ENCODE results near the gene DNAH12. TPM values are rescaled to one million over a fixed set of nuclear protein-coding genes. Genes with fewer than 3 reads are reported as not detected.

Gene DNAH12, protein sequence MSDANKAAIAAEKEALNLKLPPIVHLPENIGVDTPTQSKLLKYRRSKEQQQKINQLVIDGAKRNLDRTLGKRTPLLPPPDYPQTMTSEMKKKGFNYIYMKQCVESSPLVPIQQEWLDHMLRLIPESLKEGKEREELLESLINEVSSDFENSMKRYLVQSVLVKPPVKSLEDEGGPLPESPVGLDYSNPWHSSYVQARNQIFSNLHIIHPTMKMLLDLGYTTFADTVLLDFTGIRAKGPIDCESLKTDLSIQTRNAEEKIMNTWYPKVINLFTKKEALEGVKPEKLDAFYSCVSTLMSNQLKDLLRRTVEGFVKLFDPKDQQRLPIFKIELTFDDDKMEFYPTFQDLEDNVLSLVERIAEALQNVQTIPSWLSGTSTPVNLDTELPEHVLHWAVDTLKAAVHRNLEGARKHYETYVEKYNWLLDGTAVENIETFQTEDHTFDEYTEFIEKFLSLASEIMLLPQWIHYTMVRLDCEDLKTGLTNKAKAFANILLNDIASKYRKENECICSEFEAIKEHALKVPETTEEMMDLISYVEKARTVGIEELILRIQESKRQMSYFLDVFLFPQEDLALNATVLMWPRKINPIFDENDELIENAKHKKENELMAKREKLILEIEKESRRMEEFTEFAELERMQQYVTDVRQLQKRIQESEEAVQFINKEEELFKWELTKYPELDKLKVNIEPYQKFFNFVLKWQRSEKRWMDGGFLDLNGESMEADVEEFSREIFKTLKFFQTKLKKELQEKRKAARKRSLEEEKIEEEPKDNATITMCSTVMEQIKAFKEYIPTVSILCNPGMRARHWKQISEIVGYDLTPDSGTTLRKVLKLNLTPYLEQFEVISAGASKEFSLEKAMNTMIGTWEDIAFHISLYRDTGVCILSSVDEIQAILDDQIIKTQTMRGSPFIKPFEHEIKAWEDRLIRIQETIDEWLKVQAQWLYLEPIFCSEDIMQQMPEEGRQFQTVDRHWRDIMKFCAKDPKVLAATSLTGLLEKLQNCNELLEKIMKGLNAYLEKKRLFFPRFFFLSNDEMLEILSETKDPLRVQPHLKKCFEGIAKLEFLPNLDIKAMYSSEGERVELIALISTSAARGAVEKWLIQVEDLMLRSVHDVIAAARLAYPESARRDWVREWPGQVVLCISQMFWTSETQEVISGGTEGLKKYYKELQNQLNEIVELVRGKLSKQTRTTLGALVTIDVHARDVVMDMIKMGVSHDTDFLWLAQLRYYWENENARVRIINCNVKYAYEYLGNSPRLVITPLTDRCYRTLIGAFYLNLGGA (N-terminal part only)
- total RNA-seq (under 1 TPM; 0.12 to 0.39 (median 0.25) TPM), total RNA-seq (0 to 1.2 (median 0.23) reads per million in 29 experiments)
- total RNA-seq (2013): 0.24 TPM

DNA sequence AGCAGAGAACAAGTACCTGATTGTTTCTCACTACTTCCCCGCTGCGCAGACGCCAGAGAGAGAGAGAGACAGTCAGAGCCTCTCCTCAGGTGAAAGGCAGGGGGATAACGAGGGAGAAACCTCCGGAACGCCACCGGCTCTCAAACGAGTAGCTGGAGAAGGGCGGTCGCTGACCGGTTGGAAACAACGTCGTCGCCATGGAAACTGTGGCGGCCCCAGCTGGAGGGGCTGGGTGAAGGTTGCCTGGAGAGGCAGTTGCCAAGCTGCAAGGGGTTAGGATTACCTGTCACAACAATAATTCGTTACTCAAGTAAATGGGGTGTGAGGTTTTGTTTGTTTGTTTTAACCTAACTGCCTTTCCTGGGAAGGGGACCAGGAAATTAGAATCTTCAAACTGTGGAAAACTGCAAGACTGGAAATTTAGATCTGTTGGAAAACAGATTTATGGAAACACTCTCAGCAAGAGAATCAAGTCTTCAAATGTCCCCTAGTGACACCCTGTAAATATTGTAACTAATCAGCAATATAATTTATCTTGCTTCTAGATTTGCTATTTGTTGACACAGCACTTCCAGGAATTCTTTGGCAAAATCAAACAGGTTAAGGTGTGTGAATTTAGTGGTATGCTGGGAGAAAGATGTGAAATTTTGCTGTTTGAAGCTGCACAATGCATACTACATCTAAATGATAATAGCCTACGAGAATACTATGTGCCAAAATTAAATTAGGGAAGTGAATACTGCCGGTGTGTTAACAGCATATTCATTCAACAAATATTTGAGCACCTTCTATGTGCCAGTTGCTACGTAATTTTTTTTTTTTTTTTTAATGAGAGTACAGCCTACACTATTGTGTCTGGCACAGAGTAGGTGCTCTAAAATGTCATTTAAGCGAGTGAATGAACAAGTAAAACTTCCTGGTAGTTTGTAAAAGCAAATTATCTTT, at the start of gene DNAH12:
Gene DNAH12 (minus strand): TSS at position 164 of the 945 bp plus-strand sequence. CDS start 1,474 bp downstream, outside the sequence.
- DNase-seq (peak in 2 of 35 experiments; percentile 1 to 3), ATAC-seq (replicated peaks in 1 of 4) (no peak)
- no peaks in the 10 kb centered on the region for H3K9me3 Mint-ChIP-seq
- no peak within 1 kb of the TSS for H3K4me3 Mint-ChIP-seq
- no peak within 1 kb of the TSS for H3K4me3 ChIP-seq (ENCODE audit: control insufficient read depth in 1 of 2, extremely low read depth in 1 of 2, low read length in 1 of 2)
- H3K36me3 ChIP-seq (ENCODE audit: control insufficient read depth in 2 of 2, extremely low read depth in 1 of 2, insufficient read depth in 1 of 2, low read length in 1 of 2): no peaks in the 10 kb centered on the region
- CTCF ChIA-PET: interaction anchor here (0.6 to 0.7 kb wide), 2 partner anchors 147 to 809 kb away, joined by 3 to 5 read pairs; no protein-coding TSS in a partner anchor
- peaks cover 2 to 4% of the 10 kb centered on the region in 2 experiments for H3K4me1 ChIP-seq (ENCODE audit: control insufficient read depth in 1 of 2, extremely low read depth in 1 of 2, insufficient read depth in 2 of 2, low read length in 2 of 2)
- no peaks in the 10 kb centered on the region for H3K9me3 ChIP-seq
- 19% methylated on average over 12 of the region's 20 CpGs for WGBS (ENCODE audit: insufficient coverage)
- H3K27me3 ChIP-seq (replicated peaks in 1 of 2; ENCODE audit: control insufficient read depth in 2 of 2, extremely low read depth in 1 of 2, insufficient read depth in 2 of 2, low read length in 1 of 2): peaks cover 0 to 5% of the 10 kb centered on the region in 2 experiments
- peaks cover 6 to 8% (median 8%) of the 10 kb centered on the region in 3 donors for H3K4me1 Mint-ChIP-seq
- H3K36me3 Mint-ChIP-seq: no peaks in the 10 kb centered on the region
- H3K27me3 Mint-ChIP-seq: peaks cover 0 to 6% of the 10 kb centered on the region in 2 donors
- no peak within 1 kb of the TSS for H3K27ac Mint-ChIP-seq
- H3K27ac ChIP-seq (ENCODE audit: low read length): no peak within 1 kb of the TSS
- POLR2A ChIA-PET: no interaction called here

DNA sequence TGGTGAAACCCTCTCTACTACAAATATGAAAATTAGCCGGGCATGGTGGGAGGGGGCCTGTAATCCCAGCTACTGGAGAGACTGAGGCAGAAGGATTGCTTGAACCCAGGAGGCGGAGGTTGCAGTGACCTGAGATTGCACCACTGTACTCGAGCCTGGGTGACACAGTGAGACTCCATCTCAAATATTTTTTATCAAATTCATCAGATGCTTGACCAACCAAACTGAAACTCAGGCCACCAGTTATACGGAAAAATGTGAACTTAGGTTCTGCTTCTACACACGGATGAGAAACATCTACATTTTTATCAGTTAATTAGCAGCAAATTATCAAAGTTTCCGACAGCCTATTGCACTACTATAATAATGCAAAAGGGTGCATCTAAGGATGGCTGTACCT, 48.2 kb upstream of the DNAH12 start:
- ATAC-seq (replicated peaks in 1 of 4): no peak
- CTCF ChIA-PET: interaction anchor here in 1 of 2 donors (0.9 kb wide), 1 partner anchor 23 kb away, joined by 5 read pairs; no protein-coding TSS in a partner anchor
- no peak overlapping the region for H3K4me3 Mint-ChIP-seq

DNA sequence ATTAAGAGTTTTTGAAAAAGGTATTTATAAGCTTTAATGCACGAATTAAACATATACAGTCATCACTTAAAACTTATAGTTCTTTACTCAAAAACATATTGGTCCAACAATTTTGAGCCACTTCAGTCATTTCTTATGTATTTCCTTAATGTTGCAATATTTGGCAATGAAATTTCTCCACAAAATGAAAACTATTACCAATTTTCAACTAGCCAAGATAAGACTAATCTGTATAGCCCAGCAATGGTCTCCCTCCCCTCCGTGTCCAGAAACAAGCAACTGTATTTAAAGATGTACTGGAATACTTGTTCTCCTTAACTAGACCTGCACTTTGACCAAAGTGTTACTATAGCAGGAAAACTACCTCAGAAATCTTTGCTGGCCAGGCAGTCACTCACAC, 43.8 kb upstream of the DNAH12 start:
- Histone ChIP-seq H3K27ac (ENCODE audit: low read length) (no peak overlapping the region), H3K4me3 (ENCODE audit: control insufficient read depth in 1 of 2, extremely low read depth in 1 of 2, low read length in 1 of 2) (no peak overlapping the region), H3K4me1 (ENCODE audit: control insufficient read depth in 1 of 2, extremely low read depth in 1 of 2, insufficient read depth in 2 of 2, low read length in 2 of 2) (peaks cover 2 to 3% of the 10 kb centered on the region in 2 experiments), H3K36me3 (ENCODE audit: control insufficient read depth in 2 of 2, extremely low read depth in 1 of 2, insufficient read depth in 1 of 2, low read length in 1 of 2) (peaks cover 0 to 11% of the 10 kb centered on the region in 2 donors), H3K9me3 (no peaks in the 10 kb centered on the region), H3K27me3 (replicated peaks in 1 of 2; ENCODE audit: control insufficient read depth in 2 of 2, extremely low read depth in 1 of 2, insufficient read depth in 2 of 2, low read length in 1 of 2) (no peaks in the 10 kb centered on the region)
- ATAC-seq (replicated peaks in 1 of 4) (no peak), DNase-seq (no peak)
- H3K27ac Mint-ChIP-seq: peak overlapping the region in 1 of 2 donors; percentile 16
- no CpG with 5 or more reads among the region's 2 CpGs for WGBS (ENCODE audit: insufficient coverage)
- peaks cover 34 to 58% (median 48%) of the 10 kb centered on the region in 3 donors for H3K4me1 Mint-ChIP-seq
- H3K36me3 Mint-ChIP-seq: peaks cover 13% of the 10 kb centered on the region
- H3K27me3 Mint-ChIP-seq: no peaks in the 10 kb centered on the region
- POLR2A ChIA-PET: no interaction called here
- no peak overlapping the region for H3K4me3 Mint-ChIP-seq
- H3K9me3 Mint-ChIP-seq: no peaks in the 10 kb centered on the region
- CTCF ChIA-PET: no interaction called here

More for the DNA sequence above, 48.2 kb upstream of the DNAH12 start:
- peaks cover 53 to 55% (median 54%) of the 10 kb centered on the region in 3 donors for H3K4me1 Mint-ChIP-seq
- H3K27me3 Mint-ChIP-seq: no peaks in the 10 kb centered on the region
- peaks cover 11% of the 10 kb centered on the region for H3K36me3 Mint-ChIP-seq
- Histone ChIP-seq H3K27ac (ENCODE audit: low read length) (no peak overlapping the region), H3K4me1 (ENCODE audit: control insufficient read depth in 1 of 2, extremely low read depth in 1 of 2, insufficient read depth in 2 of 2, low read length in 2 of 2) (peaks cover 12 to 16% of the 10 kb centered on the region in 2 experiments), H3K27me3 (replicated peaks in 1 of 2; ENCODE audit: control insufficient read depth in 2 of 2, extremely low read depth in 1 of 2, insufficient read depth in 2 of 2, low read length in 1 of 2) (no peaks in the 10 kb centered on the region), H3K4me3 (ENCODE audit: control insufficient read depth in 1 of 2, extremely low read depth in 1 of 2, low read length in 1 of 2) (no peak overlapping the region), H3K9me3 (no peaks in the 10 kb centered on the region), H3K36me3 (ENCODE audit: control insufficient read depth in 2 of 2, extremely low read depth in 1 of 2, insufficient read depth in 1 of 2, low read length in 1 of 2) (no peaks in the 10 kb centered on the region)
- no peaks in the 10 kb centered on the region for H3K9me3 Mint-ChIP-seq
- no peak overlapping the region for H3K27ac Mint-ChIP-seq
- WGBS (ENCODE audit: insufficient coverage): 91% methylated on average over 4 of the region's 6 CpGs
- POLR2A ChIA-PET: interaction anchor here in 1 of 2 donors (0.6 kb wide), 1 partner anchor 36 kb away, joined by 3 read pairs; the partner anchor contains the start of gene PDE12
- no peak for DNase-seq

DNA sequence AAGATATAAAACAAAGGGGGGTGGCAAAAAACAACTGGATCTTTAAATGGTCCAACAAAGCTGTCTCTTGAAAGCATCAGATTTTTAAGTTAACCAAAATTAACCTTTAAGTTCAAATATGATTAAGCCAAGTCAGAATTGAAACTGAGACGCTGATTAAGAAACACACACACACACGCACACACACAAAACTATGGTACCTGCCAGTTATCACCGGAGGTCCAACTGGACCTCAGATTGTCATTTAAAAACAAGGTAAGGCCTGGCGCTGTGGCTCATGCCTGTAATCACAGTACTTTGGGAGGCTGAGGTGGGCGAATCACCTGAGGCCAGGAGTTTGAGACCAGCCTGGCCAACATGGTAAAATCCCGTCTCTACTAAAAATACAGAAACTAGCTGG, 42.6 kb upstream of the DNAH12 start:
- Mint-ChIP-seq H3K36me3 (peaks cover 15% of the 10 kb centered on the region), H3K27me3 (no peaks in the 10 kb centered on the region), H3K4me1 (peaks cover 27 to 52% (median 41%) of the 10 kb centered on the region in 3 donors), H3K4me3 (no peak overlapping the region), H3K27ac (peak overlapping the region; percentile 28 to 52), H3K9me3 (no peaks in the 10 kb centered on the region)
- H3K9me3 ChIP-seq: no peaks in the 10 kb centered on the region
- peaks cover 0 to 16% of the 10 kb centered on the region in 2 donors for H3K36me3 ChIP-seq (ENCODE audit: control insufficient read depth in 2 of 2, extremely low read depth in 1 of 2, insufficient read depth in 1 of 2, low read length in 1 of 2)
- no peak for ATAC-seq (replicated peaks in 1 of 4)
- POLR2A ChIA-PET: interaction anchor here in 1 of 2 donors (1.0 kb wide), 1 partner anchor 10 kb away, joined by 7 read pairs; the partner anchor contains the start of gene ARF4
- CTCF ChIA-PET: interaction anchor here in 1 of 2 donors (0.7 kb wide), 1 partner anchor 229 kb away, joined by 6 read pairs; no protein-coding TSS in a partner anchor
- H3K4me1 ChIP-seq (ENCODE audit: control insufficient read depth in 1 of 2, extremely low read depth in 1 of 2, insufficient read depth in 2 of 2, low read length in 2 of 2): peaks cover 2 to 3% of the 10 kb centered on the region in 2 experiments
- no peak overlapping the region for H3K27ac ChIP-seq (ENCODE audit: low read length)
- no peaks in the 10 kb centered on the region for H3K27me3 ChIP-seq (replicated peaks in 1 of 2; ENCODE audit: control insufficient read depth in 2 of 2, extremely low read depth in 1 of 2, insufficient read depth in 2 of 2, low read length in 1 of 2)
- H3K4me3 ChIP-seq (ENCODE audit: control insufficient read depth in 1 of 2, extremely low read depth in 1 of 2, low read length in 1 of 2): no peak overlapping the region
- DNase-seq: no peak
- 79% methylated on average over 2 of the region's 6 CpGs for WGBS (ENCODE audit: insufficient coverage)

DNA sequence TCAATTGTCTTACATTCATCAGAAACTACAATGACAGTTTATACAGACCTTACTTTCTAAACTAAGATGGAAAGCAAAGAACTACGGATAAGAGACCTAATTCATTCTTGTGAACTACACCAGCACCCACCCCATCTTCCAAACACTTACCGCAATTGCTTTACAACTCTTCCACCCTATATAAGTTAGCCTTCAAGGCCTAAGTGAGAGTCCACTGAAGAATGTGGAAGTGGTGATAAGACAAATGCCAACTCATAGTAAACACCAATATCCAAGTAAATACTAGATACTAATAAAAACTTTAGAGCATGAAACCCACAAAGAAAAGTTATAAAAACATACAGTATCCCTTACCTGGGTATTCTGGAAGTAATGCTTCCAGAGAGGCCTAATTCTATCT, 39.4 kb upstream of the DNAH12 start:
- Histone ChIP-seq H3K4me3 (ENCODE audit: control insufficient read depth in 1 of 2, extremely low read depth in 1 of 2, low read length in 1 of 2) (no peak overlapping the region), H3K36me3 (ENCODE audit: control insufficient read depth in 2 of 2, extremely low read depth in 1 of 2, insufficient read depth in 1 of 2, low read length in 1 of 2) (peaks cover 4 to 29% of the 10 kb centered on the region in 2 donors), H3K27ac (ENCODE audit: low read length) (no peak overlapping the region), H3K9me3 (no peaks in the 10 kb centered on the region), H3K27me3 (replicated peaks in 1 of 2; ENCODE audit: control insufficient read depth in 2 of 2, extremely low read depth in 1 of 2, insufficient read depth in 2 of 2, low read length in 1 of 2) (no peaks in the 10 kb centered on the region), H3K4me1 (ENCODE audit: control insufficient read depth in 1 of 2, extremely low read depth in 1 of 2, insufficient read depth in 2 of 2, low read length in 2 of 2) (peaks cover 2 to 3% of the 10 kb centered on the region in 2 experiments)
- Mint-ChIP-seq H3K27me3 (no peaks in the 10 kb centered on the region), H3K4me1 (peaks cover 23 to 42% (median 33%) of the 10 kb centered on the region in 3 donors), H3K36me3 (peaks cover 12% of the 10 kb centered on the region), H3K27ac (no peak overlapping the region), H3K9me3 (no peaks in the 10 kb centered on the region), H3K4me3 (no peak overlapping the region)
- no CpG with 5 or more reads among the region's 2 CpGs for WGBS (ENCODE audit: insufficient coverage)
- CTCF ChIA-PET: no interaction called here
- no peak for DNase-seq
- ATAC-seq (replicated peaks in 1 of 4): no peak
- POLR2A ChIA-PET: no interaction called here
